ENCODE data around the gene NAT14. TPM values are rescaled to one million over a fixed set of nuclear protein-coding genes. Genes with fewer than 3 reads are reported as not detected.

NAT14 gene
- total RNA-seq, 1 donor from 2014 or later: 5.2 TPM

- no peak for DNase-seq (ENCODE audit: low read depth in 2 of 2)
These were observed 13.7 kb upstream of the NAT14 start for GRCh38 chr19:55471266-55471665.

DNA sequence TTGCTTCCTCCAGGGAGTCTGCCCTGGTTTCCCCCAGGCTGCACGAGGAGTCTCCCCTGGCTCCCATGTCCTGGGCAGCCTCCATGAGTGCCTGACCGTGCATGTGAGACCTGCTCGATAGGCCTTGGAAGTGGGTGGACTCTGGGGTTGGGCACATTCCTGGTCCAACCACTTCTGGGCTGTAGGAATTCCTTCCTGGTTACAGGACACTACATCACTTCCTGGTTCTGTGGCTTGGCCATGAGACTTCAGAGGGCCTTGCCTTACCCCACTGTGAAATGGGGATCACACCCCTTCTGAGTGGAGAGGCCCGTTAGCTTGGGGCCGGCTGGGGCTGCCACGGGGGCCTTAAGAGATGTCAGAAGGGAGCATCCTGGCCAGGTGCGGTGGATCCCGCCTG, 12.5 kb upstream of the NAT14 start:
- DNase-seq (ENCODE audit: low read depth in 2 of 2): no peak

DNA sequence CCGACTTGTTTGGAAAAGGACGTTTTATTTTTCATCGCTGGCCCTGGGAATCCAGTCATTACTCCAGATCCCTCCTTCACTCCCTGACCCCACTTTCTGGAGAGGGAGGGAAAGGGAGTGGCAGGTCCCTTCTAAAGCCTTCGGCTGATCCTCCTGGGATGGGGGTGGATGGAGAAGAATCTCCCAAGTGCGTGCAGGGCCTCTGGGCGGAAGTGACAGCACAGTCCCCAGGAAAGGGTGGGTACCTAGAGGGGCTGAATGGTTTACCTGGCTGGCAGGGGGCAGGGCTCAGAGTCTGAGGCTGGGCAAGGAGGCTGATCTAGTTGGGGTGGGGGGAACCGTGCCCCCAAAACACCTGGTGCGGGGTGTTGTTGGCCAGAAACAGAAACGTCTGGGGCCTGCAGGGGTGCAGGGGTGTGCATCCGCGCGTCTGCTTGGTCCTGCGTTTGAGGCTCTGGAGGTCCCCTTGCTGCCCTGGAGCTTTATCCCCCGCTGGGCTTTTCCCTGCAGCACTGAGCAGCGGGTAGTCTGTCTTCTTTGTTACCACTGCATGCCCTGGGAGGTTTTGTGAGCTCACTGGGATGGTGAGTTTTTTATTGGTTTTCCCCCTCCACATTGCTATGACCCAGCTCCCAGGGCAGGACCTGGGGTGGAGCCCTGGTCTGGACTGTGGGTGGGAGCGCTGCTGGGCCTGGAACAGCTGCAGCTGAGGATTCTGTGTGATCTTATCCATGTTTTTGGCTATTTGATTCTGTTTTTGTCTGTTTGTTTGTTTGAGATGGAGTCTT, 11.6 kb upstream of the NAT14 start:
- no peak for DNase-seq (ENCODE audit: low read depth in 2 of 2)

GRCh38 chr19:55474269-55475265, 10.4 kb upstream of the NAT14 start:
- no peak for DNase-seq (ENCODE audit: low read depth in 2 of 2)

DNA sequence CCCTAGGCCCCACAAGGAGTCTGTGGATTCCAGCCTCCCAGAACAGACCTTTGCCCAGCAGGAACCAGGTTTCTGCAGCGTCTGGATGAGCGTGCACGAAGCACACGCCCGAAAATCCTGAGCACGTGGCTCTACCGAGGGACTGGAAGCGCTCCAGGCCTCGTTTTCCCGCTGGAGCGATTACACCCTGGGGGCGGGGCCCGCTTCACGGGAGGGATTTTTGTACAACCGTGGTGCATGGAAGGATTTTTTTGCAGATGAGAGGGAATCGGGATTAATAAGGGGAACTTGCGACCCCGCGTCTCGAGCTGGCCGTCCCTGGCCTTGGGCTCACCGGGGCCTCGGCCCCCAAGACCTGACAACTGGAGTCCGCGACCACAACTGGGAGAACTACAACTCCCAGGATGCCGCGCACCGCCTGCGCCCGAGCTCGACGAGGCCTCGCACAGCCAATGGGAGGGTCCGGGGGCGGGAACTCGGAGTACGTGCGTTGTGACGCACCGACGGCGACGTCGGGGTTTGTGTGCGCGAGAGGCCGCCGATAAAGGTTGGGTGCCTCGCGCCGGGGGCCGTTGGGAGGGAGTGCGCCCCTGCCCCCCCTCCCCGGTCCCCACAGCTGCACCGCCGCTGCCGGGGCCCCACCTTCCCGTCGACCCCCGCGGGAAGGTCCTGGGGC, 8.8 kb upstream of the NAT14 start, which contains the start of gene ZNF628:
Gene ZNF628 (plus strand): TSS at position 518 of the 676 bp plus-strand sequence. CDS start 3,294 bp downstream, outside the sequence.
- DNase-seq (ENCODE audit: low read depth in 2 of 2): peak; percentile 99

DNA sequence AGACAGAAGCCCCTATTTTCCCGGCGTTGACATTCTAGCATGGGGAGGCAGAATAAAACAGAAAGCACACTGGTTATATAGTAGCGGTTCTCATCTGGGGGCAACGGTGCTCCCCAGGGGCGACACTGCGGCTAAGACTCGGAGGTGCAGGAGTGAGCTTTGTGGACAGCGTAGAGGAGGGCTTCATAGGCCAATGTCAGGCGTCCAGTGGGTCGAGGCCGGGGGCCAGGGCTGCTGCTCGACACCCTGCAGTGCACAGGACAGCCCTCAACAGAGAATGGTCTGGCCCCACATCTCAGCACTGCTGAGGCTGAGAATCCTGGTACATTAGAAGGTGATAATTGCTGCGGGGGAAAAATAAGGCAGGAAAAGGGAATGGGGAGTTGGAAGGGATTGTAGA, 7.1 kb upstream of the NAT14 start:
- DNase-seq (ENCODE audit: low read depth in 2 of 2): no peak

- DNase-seq (ENCODE audit: low read depth in 2 of 2): no peak
These were observed 6.6 kb upstream of the NAT14 start for GRCh38 chr19:55478364-55478763.

DNA sequence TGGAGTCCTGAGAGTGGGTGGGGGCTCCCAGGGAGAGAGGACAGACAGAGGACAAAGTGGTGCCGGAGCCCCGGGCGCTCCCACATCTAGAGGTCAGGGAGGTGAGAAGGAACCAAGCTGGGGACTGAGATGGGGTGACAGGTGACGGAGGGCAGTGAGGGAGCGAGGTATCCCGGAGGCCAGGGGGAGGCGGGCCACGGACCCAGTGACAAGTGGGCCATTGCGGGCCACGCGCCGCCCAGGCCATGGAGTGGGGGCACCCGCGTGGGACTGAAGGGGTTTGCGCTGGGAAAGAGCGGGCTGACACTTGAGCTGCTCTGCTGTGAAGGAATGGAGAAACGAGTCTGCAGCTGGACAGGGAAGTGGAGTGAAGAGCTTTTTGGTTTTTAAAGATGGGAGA, 5.9 kb upstream of the NAT14 start:
- no peak for DNase-seq (ENCODE audit: low read depth in 2 of 2)

- DNase-seq (ENCODE audit: low read depth in 2 of 2): no peak
These were observed 5.3 kb upstream of the NAT14 start for GRCh38 chr19:55479451-55480230.

GRCh38 chr19:55481148-55481793, 3.7 kb upstream of the NAT14 start:
- no peak for DNase-seq (ENCODE audit: low read depth in 2 of 2)

GRCh38 chr19:55481794-55482155, 3.2 kb upstream of the NAT14 start:
- no peak for DNase-seq (ENCODE audit: low read depth in 2 of 2)

DNA sequence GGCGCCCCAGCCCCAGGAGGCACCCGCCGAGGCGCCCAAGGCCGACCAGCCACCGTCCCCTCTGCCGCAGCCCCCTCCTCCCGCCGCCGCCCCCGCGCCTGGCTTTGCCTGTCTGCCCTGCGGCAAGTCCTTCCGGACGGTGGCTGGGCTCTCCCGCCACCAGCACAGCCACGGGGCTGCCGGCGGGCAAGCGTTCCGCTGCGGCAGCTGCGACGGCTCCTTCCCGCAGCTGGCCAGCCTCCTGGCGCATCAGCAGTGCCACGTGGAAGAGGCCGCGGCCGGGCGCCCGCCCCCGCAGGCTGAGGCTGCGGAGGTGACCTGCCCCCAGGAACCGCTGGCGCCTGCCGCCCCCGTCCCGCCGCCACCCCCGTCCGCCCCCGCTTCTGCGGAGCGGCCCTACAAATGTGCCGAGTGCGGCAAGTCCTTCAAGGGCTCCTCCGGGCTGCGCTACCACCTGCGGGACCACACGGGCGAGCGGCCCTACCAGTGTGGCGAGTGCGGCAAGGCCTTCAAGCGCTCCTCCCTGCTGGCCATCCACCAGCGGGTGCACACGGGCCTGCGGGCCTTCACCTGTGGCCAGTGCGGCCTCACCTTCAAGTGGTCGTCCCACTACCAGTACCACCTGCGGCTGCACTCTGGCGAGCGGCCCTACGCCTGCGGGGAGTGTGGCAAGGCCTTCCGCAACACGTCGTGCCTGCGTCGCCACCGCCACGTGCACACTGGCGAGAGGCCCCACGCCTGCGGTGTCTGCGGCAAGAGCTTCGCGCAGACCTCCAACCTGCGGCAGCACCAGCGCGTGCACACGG, 2.6 kb upstream of the NAT14 start:
- DNase-seq (ENCODE audit: low read depth in 2 of 2): no peak

- DNase-seq (ENCODE audit: low read depth in 2 of 2): no peak
These were observed 1.9 kb upstream of the NAT14 start for GRCh38 chr19:55482967-55483705.

DNA sequence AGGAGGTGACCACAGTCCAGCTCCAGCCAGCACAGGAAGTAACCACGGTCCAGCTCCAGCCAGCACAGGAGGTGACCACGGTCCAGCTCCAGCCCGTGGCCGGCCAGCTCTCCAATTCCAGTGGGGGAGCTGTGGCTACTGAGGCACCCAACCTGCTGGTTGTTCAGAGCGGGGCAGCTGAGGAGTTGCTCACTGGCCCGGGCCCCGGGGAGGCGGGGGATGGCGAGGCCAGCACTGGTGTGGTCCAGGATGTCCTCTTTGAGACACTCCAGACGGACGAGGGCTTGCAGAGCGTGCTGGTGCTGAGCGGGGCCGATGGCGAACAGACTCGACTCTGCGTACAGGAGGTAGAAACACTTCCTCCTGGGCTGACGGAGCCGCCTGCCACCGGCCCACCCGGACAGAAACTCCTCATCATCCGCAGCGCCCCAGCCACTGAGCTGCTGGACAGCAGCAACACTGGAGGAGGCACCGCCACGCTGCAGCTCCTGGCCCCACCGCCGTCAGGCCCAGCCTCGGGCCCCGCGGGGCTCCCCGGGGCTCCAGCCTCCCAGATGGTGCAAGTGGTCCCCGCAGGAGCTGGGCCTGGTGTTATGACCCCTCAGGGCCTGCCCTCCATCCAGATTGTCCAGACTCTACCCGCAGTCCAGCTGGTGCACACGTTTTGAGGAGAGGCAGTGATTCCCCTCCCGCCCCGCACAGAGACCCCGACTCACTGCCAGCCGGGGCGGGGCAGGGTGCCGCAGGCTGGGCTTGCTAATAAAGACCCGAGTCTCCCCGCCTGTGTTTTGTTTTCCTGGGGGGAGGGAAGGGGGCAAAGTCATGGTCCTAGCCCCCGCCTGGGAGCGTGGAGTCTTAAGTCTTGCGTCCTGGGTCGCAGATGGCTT, 1.0 kb upstream of the NAT14 start:
- DNase-seq (ENCODE audit: low read depth in 2 of 2): no peak

DNA sequence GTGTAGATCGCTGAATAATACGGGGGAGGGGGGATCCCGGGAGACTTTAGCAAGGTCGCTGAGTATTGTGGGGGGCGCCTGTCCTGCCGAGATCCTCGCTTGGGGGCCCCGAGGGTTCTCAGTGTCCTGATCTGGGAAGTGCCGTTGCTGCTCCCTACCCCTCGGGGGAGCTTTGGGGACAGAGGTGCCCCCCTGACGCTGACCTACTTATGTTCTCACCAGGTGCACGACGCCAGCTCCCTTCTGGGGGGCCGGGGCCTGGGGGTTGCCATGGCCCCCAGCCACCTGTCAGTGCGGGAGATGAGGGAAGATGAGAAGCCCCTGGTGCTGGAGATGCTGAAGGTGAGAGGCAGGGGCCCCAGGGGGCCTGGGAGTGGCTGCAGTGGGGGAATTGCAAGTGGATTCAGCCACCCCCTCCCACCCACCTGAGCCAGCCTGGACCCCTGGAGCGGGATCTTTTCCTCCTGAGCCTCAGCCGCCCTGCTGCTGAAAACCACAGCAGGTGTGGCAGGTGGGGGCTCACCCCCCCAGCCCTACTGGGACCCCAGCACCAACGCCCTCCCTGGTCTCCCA, 537 bp downstream of the NAT14 start:
- DNase-seq (ENCODE audit: low read depth in 2 of 2): no peak

GRCh38 chr19:55486043-55486970, 1.3 kb downstream of the NAT14 start:
- no peak for DNase-seq (ENCODE audit: low read depth in 2 of 2)

All from lung microvascular endothelial cell (primary cell).